ENCODE measurements around the gene RUNX2. TPM values are rescaled to one million over a fixed set of nuclear protein-coding genes. Genes with fewer than 3 reads are reported as not detected.

The RUNX2 gene
- total RNA-seq, 1 donor from 2014 or later, result not detected

- Mint-ChIP-seq H3K36me3 (ENCODE audit: unreplicated experiment) (peaks cover 5% of the 10 kb centered on the region), H3K4me3 (ENCODE audit: unreplicated experiment) (no peak overlapping the region), H3K27ac (ENCODE audit: unreplicated experiment) (no peak overlapping the region), H3K4me1 (ENCODE audit: low read depth, unreplicated experiment) (no peaks in the 10 kb centered on the region), H3K27me3 (ENCODE audit: unreplicated experiment) (no peaks in the 10 kb centered on the region), H3K9me3 (ENCODE audit: unreplicated experiment) (peaks cover 1% of the 10 kb centered on the region)
- TF ChIP-seq, protein P1, sequence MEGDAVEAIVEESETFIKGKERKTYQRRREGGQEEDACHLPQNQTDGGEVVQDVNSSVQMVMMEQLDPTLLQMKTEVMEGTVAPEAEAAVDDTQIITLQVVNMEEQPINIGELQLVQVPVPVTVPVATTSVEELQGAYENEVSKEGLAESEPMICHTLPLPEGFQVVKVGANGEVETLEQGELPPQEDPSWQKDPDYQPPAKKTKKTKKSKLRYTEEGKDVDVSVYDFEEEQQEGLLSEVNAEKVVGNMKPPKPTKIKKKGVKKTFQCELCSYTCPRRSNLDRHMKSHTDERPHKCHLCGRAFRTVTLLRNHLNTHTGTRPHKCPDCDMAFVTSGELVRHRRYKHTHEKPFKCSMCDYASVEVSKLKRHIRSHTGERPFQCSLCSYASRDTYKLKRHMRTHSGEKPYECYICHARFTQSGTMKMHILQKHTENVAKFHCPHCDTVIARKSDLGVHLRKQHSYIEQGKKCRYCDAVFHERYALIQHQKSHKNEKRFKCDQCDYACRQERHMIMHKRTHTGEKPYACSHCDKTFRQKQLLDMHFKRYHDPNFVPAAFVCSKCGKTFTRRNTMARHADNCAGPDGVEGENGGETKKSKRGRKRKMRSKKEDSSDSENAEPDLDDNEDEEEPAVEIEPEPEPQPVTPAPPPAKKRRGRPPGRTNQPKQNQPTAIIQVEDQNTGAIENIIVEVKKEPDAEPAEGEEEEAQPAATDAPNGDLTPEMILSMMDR (IDR thresholded peaks at IDR 0.05; ENCODE audit: partially characterized antibody, unreplicated experiment), result no peak
- no peak for DNase-seq
Measured at GRCh38 chr6:45297320-45297719, 30.8 kb upstream of the RUNX2 start.

- no peaks in the 10 kb centered on the region for H3K9me3 Mint-ChIP-seq (ENCODE audit: unreplicated experiment)
- no peak overlapping the region for H3K27ac Mint-ChIP-seq (ENCODE audit: unreplicated experiment)
- H3K4me1 Mint-ChIP-seq (ENCODE audit: low read depth, unreplicated experiment), result no peaks in the 10 kb centered on the region
- no peaks in the 10 kb centered on the region for H3K27me3 Mint-ChIP-seq (ENCODE audit: unreplicated experiment)
- DNase-seq, result no peak
- TF ChIP-seq, protein P1 (IDR thresholded peaks at IDR 0.05; ENCODE audit: partially characterized antibody, unreplicated experiment), result no peak
- H3K4me3 Mint-ChIP-seq (ENCODE audit: unreplicated experiment), result no peak overlapping the region
- H3K36me3 Mint-ChIP-seq (ENCODE audit: unreplicated experiment), result no peaks in the 10 kb centered on the region
Measured at GRCh38 chr6:45299096-45299581, 29.0 kb upstream of the RUNX2 start.

- H3K27ac Mint-ChIP-seq (ENCODE audit: unreplicated experiment), result no peak overlapping the region
- no peaks in the 10 kb centered on the region for H3K27me3 Mint-ChIP-seq (ENCODE audit: unreplicated experiment)
- no peak for DNase-seq
- no peak overlapping the region for H3K4me3 Mint-ChIP-seq (ENCODE audit: unreplicated experiment)
- H3K4me1 Mint-ChIP-seq (ENCODE audit: low read depth, unreplicated experiment), result no peaks in the 10 kb centered on the region
- TF ChIP-seq, protein P1 (IDR thresholded peaks at IDR 0.05; ENCODE audit: partially characterized antibody, unreplicated experiment), result no peak
- H3K36me3 Mint-ChIP-seq (ENCODE audit: unreplicated experiment), result peaks cover under 1% of the 10 kb centered on the region
- H3K9me3 Mint-ChIP-seq (ENCODE audit: unreplicated experiment), result no peaks in the 10 kb centered on the region
Measured at GRCh38 chr6:45300736-45301135, 27.4 kb upstream of the RUNX2 start.

DNA sequence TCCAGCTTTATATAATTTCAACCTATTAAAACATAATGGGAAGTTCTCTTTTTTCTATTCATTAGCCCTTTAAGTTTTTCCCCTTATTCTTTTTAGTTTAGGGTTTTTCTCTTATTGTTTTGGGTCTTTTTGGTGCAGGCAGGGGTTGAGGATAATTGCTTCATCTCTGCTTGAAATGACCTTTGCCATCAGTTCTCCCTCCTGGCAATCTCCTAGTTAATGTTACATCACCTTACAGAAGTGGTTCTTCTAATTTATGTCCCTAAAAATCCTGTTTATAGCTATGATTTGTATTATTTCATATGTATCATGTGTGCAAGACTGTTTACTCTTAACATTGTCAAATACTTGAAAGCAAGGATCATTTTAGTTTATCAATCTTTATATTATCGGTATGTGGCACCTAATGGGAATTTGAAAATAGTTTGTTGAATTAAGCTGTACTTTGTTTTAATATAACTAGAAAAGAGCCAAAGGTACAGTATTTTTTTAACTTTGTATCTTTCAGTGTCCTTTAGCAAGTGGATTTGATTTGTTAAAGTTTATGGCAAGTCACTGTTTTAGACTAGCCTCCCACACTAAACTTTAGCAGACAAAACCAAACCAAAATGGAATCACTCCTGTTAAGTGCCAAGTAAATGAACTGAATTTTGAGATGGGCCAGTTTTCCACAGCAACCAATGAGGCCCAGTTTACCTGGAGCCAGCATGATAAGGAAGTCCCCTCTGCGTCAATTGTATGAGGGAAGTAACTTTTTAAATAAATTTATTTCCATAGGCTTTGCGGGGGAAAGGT lies 26.6 kb upstream of the RUNX2 start:
- no peak for DNase-seq
- no peaks in the 10 kb centered on the region for H3K9me3 Mint-ChIP-seq (ENCODE audit: unreplicated experiment)
- H3K4me1 Mint-ChIP-seq (ENCODE audit: low read depth, unreplicated experiment), result no peaks in the 10 kb centered on the region
- H3K27me3 Mint-ChIP-seq (ENCODE audit: unreplicated experiment), result no peaks in the 10 kb centered on the region
- peaks cover 9% of the 10 kb centered on the region for H3K36me3 Mint-ChIP-seq (ENCODE audit: unreplicated experiment)
- no peak overlapping the region for H3K27ac Mint-ChIP-seq (ENCODE audit: unreplicated experiment)
- no peak overlapping the region for H3K4me3 Mint-ChIP-seq (ENCODE audit: unreplicated experiment)
- TF ChIP-seq, protein P1 (IDR thresholded peaks at IDR 0.05; ENCODE audit: partially characterized antibody, unreplicated experiment), result no peak

DNA sequence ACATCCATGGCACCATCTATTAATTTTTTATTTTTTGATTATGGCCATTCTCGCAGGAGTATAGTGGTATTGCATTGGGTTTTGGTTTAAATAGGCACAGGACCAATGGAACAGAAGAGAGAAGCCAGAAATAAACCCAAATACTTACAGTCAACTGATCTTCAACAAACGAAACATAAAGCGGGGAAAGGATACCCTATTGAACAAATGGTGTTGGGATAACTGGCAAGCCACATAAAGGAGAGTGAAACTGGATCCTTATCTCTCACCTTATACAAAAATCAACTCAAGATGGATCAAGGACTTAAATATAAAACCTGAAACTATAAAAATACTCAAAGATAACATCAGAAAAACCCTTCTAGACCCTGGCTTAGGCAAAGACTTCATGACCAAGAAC lies 25.3 kb upstream of the RUNX2 start:
- Mint-ChIP-seq H3K27ac (ENCODE audit: unreplicated experiment) (no peak overlapping the region), H3K27me3 (ENCODE audit: unreplicated experiment) (no peaks in the 10 kb centered on the region), H3K9me3 (ENCODE audit: unreplicated experiment) (no peaks in the 10 kb centered on the region), H3K4me1 (ENCODE audit: low read depth, unreplicated experiment) (no peaks in the 10 kb centered on the region), H3K36me3 (ENCODE audit: unreplicated experiment) (peaks cover 10% of the 10 kb centered on the region), H3K4me3 (ENCODE audit: unreplicated experiment) (no peak overlapping the region)
- no peak for DNase-seq
- TF ChIP-seq, protein P1 (IDR thresholded peaks at IDR 0.05; ENCODE audit: partially characterized antibody, unreplicated experiment), result no peak
